ENCODE measurements around the gene ARHGAP8.

- no peak for TF ChIP-seq CTCF (IDR thresholded peaks at IDR 0.05)
- no peak for TF ChIP-seq POLR2A (IDR thresholded peaks at IDR 0.05)
- TF ChIP-seq POLR2AphosphoS5 (IDR thresholded peaks at IDR 0.05), result no peak
Observed at GRCh38 chr22:44860311-44860710, 107.9 kb downstream of the ARHGAP8 start.
